OCI-LY1 (cell line): ENCODE data around the gene CRISP1.

ENCODE experiments used
- EZH2 ChIP-seq: fragments of 200-600 bp; sonication (generic), shearing (Covaris generic); IDR thresholded peaks from 2 replicates; pipeline ENCODE4 v1.8.0; 2017; ENCODE audit warnings: borderline replicate concordance, mixed run types, mild to moderate bottlenecking, antibody characterized with exemption, low read length, moderate library complexity, mixed read lengths
- TF ChIP-seq, protein P1 (sequence below): fragments of 200-600 bp; sonication (generic), shearing (Covaris generic); IDR thresholded peaks from 2 replicates; pipeline ENCODE4 v1.5.1; 2017; ENCODE audit warnings: mild to moderate bottlenecking, antibody characterized with exemption, low read length, moderate library complexity, mixed read lengths

DNA sequence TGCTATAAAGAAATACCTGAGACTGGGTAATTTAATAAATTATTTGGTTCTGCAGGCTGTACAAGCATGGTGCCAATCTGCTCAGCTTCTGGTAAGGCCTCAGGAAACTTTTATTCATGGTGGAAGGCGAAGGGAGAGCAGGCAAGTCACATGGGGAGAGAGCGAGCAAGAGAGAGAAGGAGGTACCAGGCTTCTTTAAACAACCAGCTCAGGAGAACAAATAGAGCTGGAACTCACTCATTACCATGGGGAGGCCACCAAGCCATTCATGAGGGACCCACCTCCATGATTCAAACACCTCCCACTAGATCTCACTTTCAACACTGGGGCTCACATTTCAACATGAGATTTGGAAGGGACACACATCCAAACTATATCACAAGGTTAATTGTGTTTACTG lies 44.9 kb upstream of the CRISP1 start:
- TF ChIP-seq, protein P1, sequence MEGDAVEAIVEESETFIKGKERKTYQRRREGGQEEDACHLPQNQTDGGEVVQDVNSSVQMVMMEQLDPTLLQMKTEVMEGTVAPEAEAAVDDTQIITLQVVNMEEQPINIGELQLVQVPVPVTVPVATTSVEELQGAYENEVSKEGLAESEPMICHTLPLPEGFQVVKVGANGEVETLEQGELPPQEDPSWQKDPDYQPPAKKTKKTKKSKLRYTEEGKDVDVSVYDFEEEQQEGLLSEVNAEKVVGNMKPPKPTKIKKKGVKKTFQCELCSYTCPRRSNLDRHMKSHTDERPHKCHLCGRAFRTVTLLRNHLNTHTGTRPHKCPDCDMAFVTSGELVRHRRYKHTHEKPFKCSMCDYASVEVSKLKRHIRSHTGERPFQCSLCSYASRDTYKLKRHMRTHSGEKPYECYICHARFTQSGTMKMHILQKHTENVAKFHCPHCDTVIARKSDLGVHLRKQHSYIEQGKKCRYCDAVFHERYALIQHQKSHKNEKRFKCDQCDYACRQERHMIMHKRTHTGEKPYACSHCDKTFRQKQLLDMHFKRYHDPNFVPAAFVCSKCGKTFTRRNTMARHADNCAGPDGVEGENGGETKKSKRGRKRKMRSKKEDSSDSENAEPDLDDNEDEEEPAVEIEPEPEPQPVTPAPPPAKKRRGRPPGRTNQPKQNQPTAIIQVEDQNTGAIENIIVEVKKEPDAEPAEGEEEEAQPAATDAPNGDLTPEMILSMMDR = no peak
- no peak for TF ChIP-seq EZH2
